OCI-LY7 (cell line): Measurements from ENCODE around the gene APPL1.

ENCODE experiments used
- CTCF ChIP-seq: fragments of 200-600 bp; sonication (generic); conservative IDR thresholded peaks from 2 replicates; pipeline ENCODE4 v1.5.1; 2014; ENCODE audit warnings: mild to moderate bottlenecking, antibody characterized with exemption, low read length, moderate library complexity, mixed read lengths
- EZH2phosphoT487 ChIP-seq: fragments of 200-600 bp; sonication (generic); IDR thresholded peaks from 2 replicates; pipeline ENCODE4 v1.6.1; 2018; ENCODE audit warnings: low read depth, borderline replicate concordance, mild to moderate bottlenecking, mixed run types, antibody characterized with exemption, low read length, moderate library complexity, mixed read lengths

DNA sequence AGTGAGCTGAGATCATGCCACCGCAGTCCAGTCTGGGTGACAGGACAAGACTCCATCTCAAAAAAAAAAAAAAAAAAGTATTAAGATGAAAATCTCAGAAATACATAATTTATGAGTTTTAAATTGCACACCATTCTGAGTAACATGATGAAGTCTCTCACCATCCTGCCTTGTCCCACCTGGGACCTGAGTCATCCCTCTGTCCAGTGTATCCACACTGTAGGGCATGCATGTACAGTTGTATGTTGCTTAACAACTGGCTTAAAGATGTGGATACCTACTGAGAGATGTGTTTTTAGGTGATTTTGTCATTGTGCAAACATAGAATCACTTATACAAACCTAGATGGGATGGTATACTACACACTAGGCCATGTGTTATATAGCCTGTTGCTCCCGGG is 47.9 kb downstream of the APPL1 start:
- TF ChIP-seq CTCF (no peak), EZH2phosphoT487 (no peak)
